DMS79 treated with DMSO at 0.1 percent for 48 hours (cell line): ENCODE measurements around the gene RNF149.

Source experiments
- DNase-seq: peaks from one replicate; lab custom pipeline; 2025; lab: John Stamatoyannopoulos, UW

The RNF149 gene

DNA sequence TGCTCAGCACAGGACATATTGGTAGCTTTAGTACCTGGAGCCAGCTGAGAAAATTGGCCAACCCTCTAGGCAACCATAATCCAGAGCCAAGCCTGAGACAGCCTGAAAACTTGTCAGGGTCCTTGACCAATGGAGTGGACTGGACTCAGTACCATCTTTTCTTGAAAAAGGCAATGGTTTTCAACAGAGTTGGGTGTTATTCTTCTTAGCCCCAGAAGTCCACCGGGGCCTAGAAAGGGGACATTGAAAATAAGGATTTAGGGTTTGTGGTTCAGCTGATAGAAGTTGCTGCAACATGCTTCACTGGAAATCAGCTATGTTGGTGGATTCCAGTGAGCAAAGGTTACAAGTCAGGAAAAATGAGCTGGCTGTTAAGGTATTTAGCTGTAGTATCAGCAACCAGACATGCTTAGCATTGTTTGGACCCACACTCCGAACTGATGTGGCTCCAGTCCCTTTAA lies 77.9 kb downstream of the RNF149 start:
- no peak for DNase-seq
